Uterus (tissue), 2 donors: ENCODE data around the gene NCBP1.

Experiments used
- CTCF ChIP-seq, 4 experiments: fragments of 200-600 bp in 2 of 4; fragments of 450-650 bp in 2 of 4; sonication (generic) in 2 of 4; IDR thresholded peaks; one replicate each; pipeline ENCODE4 v1.5.1; 2016 to 2019; ENCODE audit warnings: antibody characterized with exemption in 4 of 4, mild to moderate bottlenecking in 2 of 4, moderate library complexity in 1 of 4
- POLR2A ChIP-seq, 2 donors: fragments of 450-650 bp; IDR thresholded peaks; one replicate each; pipeline ENCODE4 v1.6.1; 2016; ENCODE audit warnings: antibody characterized with exemption in 2 of 2, mild to moderate bottlenecking in 1 of 2, moderate library complexity in 1 of 2

GRCh38 chr9:97697837-97698236 lies 64.2 kb downstream of the NCBP1 start:
- no peak for TF ChIP-seq CTCF (IDR thresholded peaks at IDR 0.05)
- no peak for TF ChIP-seq POLR2A (IDR thresholded peaks at IDR 0.05)
